ENCODE measurements around the gene CLDN6. TPM values are rescaled to one million over a fixed set of nuclear protein-coding genes. Genes with fewer than 3 reads are reported as not detected.

CLDN6 gene
- total and polyA plus RNA-seq, 9 of the 15 experiments (the other 6 are each of a cell fraction or from before 2014, with no cell fraction given): 0.22 to 0.75 (median 0.38) TPM; not detected in 3

DNA sequence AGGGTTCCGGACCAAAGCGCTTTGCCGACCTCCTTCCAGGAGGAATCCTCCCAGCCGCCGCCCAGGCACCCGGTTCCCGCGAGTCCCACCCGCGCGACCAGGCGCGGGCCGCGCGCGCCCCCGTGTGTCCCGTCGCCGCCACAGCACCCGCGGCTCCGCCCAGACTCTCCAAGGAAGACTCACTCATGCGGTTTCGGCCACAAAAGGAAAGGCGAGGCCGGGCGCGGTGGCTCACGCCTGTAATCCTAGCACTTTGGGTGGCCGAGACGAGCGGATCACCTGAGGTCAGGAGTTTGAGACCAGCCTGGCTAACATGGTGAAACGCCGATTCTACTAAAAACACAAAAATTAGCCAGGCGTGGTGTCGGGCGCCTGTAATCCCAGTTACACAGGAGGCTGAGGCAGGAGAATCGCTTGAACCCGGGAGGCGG lies 34.3 kb downstream of the CLDN6 start (continued):
- TF ChIP-seq, protein P1, sequence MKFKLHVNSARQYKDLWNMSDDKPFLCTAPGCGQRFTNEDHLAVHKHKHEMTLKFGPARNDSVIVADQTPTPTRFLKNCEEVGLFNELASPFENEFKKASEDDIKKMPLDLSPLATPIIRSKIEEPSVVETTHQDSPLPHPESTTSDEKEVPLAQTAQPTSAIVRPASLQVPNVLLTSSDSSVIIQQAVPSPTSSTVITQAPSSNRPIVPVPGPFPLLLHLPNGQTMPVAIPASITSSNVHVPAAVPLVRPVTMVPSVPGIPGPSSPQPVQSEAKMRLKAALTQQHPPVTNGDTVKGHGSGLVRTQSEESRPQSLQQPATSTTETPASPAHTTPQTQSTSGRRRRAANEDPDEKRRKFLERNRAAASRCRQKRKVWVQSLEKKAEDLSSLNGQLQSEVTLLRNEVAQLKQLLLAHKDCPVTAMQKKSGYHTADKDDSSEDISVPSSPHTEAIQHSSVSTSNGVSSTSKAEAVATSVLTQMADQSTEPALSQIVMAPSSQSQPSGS (CRISPR knock-in tag; IDR thresholded peaks at IDR 0.05): no peak
- TF ChIP-seq GATAD2B (IDR thresholded peaks at IDR 0.05; ENCODE audit: borderline replicate concordance): peak; percentile 53; the same call in 1 of the 2 replicates
- TF ChIP-seq KDM5B (IDR thresholded peaks at IDR 0.05; ENCODE audit: insufficient replicate concordance, low read depth, low read length): no peak
- TF ChIP-seq, protein P2, sequence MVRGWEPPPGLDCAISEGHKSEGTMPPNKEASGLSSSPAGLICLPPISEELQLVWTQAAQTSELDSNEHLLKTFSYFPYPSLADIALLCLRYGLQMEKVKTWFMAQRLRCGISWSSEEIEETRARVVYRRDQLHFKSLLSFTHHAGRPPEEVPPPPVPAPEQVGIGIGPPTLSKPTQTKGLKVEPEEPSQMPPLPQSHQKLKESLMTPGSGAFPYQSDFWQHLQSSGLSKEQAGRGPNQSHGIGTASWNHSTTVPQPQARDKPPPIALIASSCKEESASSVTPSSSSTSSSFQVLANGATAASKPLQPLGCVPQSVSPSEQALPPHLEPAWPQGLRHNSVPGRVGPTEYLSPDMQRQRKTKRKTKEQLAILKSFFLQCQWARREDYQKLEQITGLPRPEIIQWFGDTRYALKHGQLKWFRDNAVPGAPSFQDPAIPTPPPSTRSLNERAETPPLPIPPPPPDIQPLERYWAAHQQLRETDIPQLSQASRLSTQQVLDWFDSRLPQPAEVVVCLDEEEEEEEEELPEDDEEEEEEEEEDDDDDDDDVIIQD (CRISPR knock-in tag; IDR thresholded peaks at IDR 0.05): no peak
- no peak for TF ChIP-seq SRSF7 (optimal IDR thresholded peaks at IDR 0.05; ENCODE audit: low read depth, low read length)
- TF ChIP-seq MXI1 (IDR thresholded peaks at IDR 0.05; ENCODE audit: low read depth, low read length): no peak
- TF ChIP-seq KLF13 (tag; IDR thresholded peaks at IDR 0.05; ENCODE audit: borderline replicate concordance, low read depth): no peak
- no peak for TF ChIP-seq BRD4 (IDR thresholded peaks at IDR 0.05)
- TF ChIP-seq ETS2 (tag; IDR thresholded peaks at IDR 0.05; ENCODE audit: borderline replicate concordance, poor library complexity, severe bottlenecking): no peak
- TF ChIP-seq, protein P3, sequence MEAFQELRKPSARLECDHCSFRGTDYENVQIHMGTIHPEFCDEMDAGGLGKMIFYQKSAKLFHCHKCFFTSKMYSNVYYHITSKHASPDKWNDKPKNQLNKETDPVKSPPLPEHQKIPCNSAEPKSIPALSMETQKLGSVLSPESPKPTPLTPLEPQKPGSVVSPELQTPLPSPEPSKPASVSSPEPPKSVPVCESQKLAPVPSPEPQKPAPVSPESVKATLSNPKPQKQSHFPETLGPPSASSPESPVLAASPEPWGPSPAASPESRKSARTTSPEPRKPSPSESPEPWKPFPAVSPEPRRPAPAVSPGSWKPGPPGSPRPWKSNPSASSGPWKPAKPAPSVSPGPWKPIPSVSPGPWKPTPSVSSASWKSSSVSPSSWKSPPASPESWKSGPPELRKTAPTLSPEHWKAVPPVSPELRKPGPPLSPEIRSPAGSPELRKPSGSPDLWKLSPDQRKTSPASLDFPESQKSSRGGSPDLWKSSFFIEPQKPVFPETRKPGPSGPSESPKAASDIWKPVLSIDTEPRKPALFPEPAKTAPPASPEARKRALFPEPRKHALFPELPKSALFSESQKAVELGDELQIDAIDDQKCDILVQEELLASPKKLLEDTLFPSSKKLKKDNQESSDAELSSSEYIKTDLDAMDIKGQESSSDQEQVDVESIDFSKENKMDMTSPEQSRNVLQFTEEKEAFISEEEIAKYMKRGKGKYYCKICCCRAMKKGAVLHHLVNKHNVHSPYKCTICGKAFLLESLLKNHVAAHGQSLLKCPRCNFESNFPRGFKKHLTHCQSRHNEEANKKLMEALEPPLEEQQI (IDR thresholded peaks at IDR 0.05): no peak
- TF ChIP-seq, protein P4, sequence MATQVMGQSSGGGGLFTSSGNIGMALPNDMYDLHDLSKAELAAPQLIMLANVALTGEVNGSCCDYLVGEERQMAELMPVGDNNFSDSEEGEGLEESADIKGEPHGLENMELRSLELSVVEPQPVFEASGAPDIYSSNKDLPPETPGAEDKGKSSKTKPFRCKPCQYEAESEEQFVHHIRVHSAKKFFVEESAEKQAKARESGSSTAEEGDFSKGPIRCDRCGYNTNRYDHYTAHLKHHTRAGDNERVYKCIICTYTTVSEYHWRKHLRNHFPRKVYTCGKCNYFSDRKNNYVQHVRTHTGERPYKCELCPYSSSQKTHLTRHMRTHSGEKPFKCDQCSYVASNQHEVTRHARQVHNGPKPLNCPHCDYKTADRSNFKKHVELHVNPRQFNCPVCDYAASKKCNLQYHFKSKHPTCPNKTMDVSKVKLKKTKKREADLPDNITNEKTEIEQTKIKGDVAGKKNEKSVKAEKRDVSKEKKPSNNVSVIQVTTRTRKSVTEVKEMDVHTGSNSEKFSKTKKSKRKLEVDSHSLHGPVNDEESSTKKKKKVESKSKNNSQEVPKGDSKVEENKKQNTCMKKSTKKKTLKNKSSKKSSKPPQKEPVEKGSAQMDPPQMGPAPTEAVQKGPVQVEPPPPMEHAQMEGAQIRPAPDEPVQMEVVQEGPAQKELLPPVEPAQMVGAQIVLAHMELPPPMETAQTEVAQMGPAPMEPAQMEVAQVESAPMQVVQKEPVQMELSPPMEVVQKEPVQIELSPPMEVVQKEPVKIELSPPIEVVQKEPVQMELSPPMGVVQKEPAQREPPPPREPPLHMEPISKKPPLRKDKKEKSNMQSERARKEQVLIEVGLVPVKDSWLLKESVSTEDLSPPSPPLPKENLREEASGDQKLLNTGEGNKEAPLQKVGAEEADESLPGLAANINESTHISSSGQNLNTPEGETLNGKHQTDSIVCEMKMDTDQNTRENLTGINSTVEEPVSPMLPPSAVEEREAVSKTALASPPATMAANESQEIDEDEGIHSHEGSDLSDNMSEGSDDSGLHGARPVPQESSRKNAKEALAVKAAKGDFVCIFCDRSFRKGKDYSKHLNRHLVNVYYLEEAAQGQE (IDR thresholded peaks at IDR 0.05; ENCODE audit: borderline replicate concordance): peak; percentile 79
- TF ChIP-seq, protein P4 (CRISPR knock-in tag; IDR thresholded peaks at IDR 0.05; ENCODE audit: low read depth): peak; percentile 62; the same call in 1 of the 2 replicates
- no peak for TF ChIP-seq FOXM1 (IDR thresholded peaks at IDR 0.05; ENCODE audit: low read depth)
- TF ChIP-seq FOXM1 (CRISPR knock-in tag; IDR thresholded peaks at IDR 0.05; ENCODE audit: low read depth): no peak
- no peak for TF ChIP-seq PCBP2 (IDR thresholded peaks at IDR 0.05; ENCODE audit: low read depth, low read length, poor library complexity, severe bottlenecking)

Data from K562 (cell line).